GM13976 (cell line): ENCODE results near the gene CDH20.

Experiments
- DNase-seq: peaks from one replicate; pipeline ENCODE4 v3.0.0; 2012; ENCODE audit warnings: low spot score
- in situ Hi-C: fragments of 300-500 bp; cut with MboI; formaldehyde crosslinking; loops from one replicate; pipeline ENCODE4 v1.12.0; 2022; ENCODE audit warnings: low sequenced_read_pairs, mixed read lengths, inconsistent platforms; ENCODE audit not compliant: unreplicated experiment
- TF ChIP-seq, protein P1 (sequence below): IDR thresholded peaks from 2 replicates; pipeline ENCODE4 v1.5.1; 2012; ENCODE audit warnings: borderline replicate concordance, mild to moderate bottlenecking; ENCODE audit not compliant: insufficient read depth; ENCODE audit errors: extremely low read depth, missing control alignments, control extremely low read depth

Gene CDH20

GRCh38 chr18:61589053-61589723 is 256.0 kb downstream of the CDH20 start:
- TF ChIP-seq, protein P1, sequence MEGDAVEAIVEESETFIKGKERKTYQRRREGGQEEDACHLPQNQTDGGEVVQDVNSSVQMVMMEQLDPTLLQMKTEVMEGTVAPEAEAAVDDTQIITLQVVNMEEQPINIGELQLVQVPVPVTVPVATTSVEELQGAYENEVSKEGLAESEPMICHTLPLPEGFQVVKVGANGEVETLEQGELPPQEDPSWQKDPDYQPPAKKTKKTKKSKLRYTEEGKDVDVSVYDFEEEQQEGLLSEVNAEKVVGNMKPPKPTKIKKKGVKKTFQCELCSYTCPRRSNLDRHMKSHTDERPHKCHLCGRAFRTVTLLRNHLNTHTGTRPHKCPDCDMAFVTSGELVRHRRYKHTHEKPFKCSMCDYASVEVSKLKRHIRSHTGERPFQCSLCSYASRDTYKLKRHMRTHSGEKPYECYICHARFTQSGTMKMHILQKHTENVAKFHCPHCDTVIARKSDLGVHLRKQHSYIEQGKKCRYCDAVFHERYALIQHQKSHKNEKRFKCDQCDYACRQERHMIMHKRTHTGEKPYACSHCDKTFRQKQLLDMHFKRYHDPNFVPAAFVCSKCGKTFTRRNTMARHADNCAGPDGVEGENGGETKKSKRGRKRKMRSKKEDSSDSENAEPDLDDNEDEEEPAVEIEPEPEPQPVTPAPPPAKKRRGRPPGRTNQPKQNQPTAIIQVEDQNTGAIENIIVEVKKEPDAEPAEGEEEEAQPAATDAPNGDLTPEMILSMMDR: no peak
- in situ Hi-C loops: loop anchor here (25.0 kb wide), 1 partner anchor 548 kb away; no protein-coding TSS in a partner anchor
- no peak for DNase-seq

- DNase-seq: no peak
- in situ Hi-C loops: loop anchor here (25.0 kb wide), 1 partner anchor 548 kb away; no protein-coding TSS in a partner anchor
Measured at GRCh38 chr18:61589724-61590065, 256.5 kb downstream of the CDH20 start.

GRCh38 chr18:61591253-61591652 is 258.0 kb downstream of the CDH20 start:
- in situ Hi-C loops: loop anchor here (25.0 kb wide), 1 partner anchor 546 kb away; no protein-coding TSS in a partner anchor
- no peak for DNase-seq
- TF ChIP-seq, protein P1: no peak

More at GRCh38 chr18:61589724-61590065, 256.5 kb downstream of the CDH20 start:
- TF ChIP-seq, protein P1: no peak

- in situ Hi-C loops: loop anchor here (25.0 kb wide), 1 partner anchor 542 kb away; no protein-coding TSS in a partner anchor
- TF ChIP-seq, protein P1: no peak
- no peak for DNase-seq
Measured at GRCh38 chr18:61595615-61596251, 262.5 kb downstream of the CDH20 start.

DNA sequence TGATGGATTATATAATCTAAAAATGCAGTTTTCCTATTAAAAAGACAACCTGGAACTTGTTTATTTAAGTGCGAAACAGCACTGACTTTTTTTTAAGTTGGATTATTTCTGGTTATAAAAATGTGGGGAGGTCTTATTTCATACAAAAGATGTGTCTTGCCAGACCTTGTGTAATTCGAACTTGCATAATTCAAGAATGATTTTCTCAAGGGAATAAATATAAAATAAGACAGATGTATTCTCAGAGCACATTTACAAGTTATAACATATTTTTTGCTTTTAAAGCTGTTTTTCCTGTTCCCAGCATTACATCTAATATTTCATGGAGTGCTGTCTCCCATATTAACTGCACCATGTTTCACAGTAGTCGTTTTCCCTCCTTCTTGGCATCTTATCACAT is 263.1 kb downstream of the CDH20 start:
- no peak for DNase-seq
- in situ Hi-C loops: loop anchor here (25.0 kb wide), 1 partner anchor 541 kb away; no protein-coding TSS in a partner anchor
- TF ChIP-seq, protein P1: no peak

- no peak for DNase-seq
- in situ Hi-C loops: loop anchor here (25.0 kb wide), 1 partner anchor 540 kb away; no protein-coding TSS in a partner anchor
Measured at GRCh38 chr18:61597316-61597715, 264.1 kb downstream of the CDH20 start.

More at GRCh38 chr18:61597316-61597715, 264.1 kb downstream of the CDH20 start:
- TF ChIP-seq, protein P1: no peak
